SHP77 treated with DMSO at 0.1 percent for 48 hours (cell line): Measurements from ENCODE around the gene KIF26A.

ENCODE experiments used
- DNase-seq: peaks from one replicate; lab custom pipeline; 2025; lab: John Stamatoyannopoulos, UW

The KIF26A gene

DNA sequence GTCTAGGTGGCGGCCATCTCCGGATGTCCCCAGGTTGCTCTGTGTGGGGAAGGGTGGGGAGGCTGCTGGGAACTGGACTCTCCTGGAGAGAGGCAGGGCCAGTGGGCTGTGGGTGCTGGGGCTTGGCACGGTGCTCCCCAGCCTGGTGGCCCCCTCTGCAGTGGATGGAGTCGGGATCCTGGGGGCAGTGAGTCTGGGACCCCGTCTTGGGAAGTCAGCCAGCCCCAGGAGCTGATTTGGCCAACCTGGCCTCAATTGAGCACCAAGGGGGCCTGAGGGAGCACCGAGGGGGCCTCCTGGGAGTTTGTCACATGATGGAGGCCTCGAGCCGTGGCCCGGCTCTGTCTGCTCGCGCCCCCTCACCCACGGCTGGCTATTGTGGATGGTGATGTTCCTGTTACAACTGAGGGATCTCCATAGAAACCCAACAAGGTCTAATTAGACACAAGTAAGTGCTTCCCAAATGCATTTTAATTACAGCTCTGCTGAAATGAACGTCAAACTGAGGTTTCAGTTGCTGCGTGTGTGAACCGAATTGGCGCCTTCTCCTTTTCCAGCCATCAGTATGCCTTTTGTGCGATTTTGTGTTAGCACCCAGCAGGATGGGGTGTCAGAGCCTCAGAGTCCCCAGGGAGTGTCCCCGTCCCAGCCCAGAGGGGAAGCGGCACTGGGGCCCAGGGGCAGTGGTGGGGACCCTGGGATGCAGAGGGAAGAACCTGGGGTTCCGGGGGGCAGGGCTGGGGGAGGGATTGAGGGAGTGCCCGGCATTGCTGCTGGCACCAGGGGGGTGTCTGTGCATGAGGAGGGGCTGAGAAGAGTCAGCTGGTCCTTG is 71.8 kb downstream of the KIF26A start:
- DNase-seq, result no peak

DNA sequence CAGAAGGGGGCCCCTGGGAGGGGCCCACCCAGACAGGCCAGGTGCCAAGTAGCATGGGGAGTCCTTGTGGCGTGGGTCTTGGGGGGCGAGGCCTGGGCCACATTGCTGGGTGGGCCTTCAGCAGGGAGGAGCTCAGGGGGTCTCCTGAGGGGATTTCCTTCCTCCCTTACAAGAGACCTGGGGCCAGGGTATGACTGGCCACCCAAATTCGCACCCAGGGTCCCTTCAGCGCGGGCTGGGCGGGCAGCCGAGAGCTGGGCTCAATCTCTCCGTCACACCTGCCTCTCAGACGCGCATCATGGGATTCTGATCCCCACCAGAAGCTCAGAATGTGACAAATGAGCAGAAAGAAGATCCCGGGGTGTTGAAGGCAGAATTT is 72.4 kb downstream of the KIF26A start:
- no peak for DNase-seq

DNA sequence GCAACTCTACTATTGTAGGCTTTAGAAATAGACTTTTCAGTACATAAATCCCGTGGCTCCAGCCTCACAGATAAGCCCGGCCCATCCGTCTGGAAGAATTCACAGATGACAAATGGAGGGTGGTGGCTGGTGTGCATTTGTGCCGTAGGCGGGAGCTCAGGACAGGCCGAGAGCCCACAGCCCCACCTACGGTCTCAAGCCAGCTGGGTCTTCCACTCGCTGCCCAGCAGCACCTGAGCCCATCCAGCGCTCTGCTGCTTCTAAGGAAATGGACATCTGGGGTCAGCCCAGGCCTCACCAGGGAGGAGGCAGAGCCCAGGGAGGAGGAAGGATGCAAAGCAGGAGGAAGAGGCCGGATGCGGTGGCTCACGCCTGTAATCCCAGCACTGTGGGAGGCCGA is 72.8 kb downstream of the KIF26A start:
- DNase-seq, result no peak

DNA sequence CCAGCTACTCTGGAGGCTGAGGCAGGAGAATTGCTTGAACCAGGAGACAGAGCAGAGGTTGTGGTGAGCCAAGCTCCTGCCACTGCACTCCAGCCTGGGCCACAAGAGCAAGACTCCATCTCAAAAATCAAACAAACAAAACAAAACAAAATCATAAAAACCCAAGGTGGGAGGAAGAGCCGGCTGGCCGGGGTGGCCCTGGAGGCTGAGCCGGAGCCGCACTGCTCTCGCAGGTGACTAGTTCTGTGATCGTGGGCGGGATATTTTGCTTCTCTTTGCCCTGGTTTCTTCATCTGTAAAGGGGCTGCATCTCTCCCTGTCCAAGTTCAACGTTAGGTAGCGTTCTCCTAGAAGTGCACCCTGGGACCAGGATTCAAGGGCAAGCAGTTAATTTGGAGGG is 73.4 kb downstream of the KIF26A start:
- DNase-seq, result no peak

DNA sequence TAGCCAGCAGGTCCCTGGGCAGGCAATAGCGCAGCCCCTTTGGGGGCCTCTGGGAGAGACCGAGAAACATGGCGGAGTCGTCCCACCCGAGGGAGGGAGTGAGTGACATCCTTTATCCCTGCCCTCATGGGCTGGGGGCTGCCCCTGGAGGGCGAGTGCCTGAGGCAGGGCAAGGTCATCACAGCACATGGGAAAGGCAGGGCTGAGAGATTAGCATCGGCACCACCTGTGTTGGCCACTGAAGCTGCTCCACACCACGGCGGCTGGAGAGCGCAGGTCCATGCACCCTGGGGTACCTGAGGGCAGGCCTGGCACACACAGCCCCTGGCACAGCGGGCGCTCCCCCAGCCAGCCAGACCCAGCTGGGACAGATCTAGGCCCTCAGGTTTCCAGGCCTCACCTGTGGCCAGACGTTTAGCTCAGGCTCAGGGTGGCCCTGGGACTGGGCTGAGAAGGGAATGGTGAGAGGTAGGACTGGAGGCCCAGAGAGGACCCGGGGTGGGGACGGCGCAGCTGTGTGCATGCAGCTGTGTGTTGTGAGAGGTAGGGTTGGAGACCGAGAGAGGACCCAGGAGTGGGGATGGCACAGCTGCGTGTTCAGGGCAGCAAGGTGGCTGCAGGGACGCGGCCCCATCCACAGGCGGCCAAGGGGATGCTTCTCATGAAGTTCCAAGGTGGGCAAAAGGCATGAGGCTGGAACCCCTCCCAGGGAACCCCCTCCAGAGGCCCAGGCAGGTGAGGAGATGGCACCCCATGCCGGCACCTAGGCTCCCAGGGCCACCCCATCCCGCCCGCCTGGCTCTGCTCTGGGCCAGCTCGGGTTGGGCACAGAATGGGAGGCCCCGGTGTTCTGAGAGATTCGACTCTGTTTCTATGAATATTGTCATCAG is 74.1 kb downstream of the KIF26A start:
- DNase-seq, result no peak

DNA sequence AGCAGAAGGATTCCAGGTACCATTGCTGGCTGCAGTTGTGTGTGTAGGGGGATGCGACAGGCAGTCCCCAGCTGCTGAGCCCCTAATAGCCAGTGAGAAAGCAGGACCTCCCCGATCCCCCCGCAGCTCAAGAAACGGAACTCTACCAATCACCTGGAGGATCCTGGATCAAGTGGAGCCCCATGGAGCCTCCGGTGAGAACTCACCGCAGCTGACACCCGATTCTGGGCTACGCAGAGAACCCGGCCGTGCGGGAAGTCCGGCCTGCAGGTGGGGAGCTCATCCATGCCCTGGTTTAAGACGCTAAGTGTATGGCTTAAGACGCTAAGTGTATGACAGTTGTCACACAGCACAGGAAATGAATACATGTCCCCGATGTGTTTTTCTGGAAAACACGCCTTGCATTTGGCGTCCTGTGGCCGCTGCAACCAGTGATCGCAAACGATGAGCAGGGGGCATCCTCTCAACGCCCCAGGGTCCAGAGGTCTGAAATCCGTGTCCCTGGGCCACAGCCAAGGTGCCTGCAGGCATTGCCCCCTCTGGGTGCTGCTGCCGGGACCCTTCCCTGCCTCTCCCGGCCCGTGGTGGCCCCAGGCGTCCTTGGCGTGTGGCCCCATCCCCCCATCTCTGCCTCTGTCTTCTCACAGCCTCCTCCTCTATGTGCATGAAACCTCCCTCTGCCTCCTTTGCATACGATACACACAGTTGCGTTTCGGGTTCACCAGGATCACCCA is 75.1 kb downstream of the KIF26A start:
- DNase-seq, result no peak

DNA sequence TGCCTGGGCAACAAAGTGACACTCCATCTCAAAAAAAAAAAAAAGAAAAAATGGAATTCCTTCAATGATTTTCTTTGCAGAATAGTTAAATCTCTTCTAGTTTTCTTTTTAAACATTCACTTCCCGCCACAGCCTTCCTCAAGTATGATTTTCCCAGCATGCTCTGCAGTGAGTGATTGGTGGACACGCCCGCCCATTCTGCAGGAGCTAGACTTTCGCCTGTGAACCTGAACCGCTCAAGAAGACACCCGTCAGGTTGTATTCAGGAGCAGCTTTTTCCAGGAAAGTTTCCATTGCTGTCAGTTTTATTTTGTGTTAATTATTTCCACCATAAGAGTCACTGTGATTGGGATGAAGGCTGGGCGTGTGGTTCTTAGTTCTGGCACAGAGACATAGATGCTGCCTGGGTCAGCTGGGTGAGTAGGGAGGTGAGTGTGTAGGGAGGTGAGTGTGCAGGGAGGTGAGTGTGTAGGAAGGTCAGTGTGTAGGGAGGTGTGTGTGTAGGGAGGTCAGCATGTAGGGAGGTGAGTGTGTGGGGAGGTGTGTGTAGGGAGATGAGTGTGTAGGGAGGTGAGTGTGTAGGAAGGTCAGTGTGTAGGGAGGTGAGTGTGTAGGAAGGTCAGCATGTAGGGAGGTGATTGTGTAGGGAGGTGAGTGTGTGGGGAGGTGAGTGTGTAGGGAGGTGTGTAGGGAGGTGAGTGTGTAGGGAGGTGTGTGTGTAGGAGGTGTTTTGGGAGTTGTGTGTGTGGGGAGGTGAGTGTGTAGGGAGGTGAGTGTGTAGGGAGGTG is 76.2 kb downstream of the KIF26A start:
- no peak for DNase-seq

DNA sequence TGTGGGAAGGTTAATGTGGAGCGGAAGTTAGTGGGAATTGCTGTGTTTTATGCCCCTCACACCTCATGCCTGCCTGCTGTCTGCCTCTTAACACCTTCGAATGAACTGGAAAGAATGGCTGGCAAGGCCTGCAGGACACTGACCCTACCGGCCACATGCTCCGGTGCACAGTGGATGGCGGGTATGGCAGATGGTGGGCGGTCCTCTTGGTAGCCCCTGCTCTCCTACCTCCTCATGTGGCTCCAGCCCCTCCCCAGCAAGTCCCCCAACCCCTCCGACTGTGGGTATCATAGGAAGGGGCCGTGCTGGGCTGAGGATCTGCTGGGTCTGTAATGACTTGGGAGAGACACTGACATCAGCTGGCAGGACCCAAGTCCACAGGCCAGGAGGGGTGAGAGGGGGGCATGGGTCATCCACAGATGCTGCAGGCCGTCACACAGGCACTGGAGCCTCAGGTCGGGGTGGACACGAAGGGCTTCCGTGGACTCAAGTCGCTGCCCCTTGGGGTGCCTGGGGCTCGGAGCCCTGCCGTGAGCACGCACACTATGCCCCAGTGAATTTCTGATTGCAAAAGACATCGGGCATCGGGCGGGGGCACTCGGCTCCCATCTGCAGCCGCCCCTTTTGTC is 77.4 kb downstream of the KIF26A start:
- no peak for DNase-seq

DNA sequence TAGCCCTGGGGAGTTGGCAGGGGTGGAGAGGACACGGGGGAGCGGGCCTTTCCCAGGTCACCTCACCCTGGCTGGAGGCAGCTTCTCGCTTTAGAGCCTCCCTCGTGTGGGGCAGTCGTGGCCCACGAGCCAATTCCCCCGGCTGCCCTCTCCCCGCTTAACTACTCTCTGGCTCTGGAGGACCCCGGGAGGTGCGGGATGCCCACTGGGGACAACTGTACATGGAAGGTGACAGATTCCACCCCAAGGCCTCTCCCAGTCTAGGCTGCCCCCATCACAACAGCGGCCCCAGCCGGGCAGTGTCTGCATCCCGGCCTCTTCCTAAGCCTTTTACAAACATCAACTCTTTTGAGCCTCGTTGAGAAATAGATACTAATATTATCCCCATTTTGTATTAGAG is 78.1 kb downstream of the KIF26A start:
- DNase-seq, result no peak

DNA sequence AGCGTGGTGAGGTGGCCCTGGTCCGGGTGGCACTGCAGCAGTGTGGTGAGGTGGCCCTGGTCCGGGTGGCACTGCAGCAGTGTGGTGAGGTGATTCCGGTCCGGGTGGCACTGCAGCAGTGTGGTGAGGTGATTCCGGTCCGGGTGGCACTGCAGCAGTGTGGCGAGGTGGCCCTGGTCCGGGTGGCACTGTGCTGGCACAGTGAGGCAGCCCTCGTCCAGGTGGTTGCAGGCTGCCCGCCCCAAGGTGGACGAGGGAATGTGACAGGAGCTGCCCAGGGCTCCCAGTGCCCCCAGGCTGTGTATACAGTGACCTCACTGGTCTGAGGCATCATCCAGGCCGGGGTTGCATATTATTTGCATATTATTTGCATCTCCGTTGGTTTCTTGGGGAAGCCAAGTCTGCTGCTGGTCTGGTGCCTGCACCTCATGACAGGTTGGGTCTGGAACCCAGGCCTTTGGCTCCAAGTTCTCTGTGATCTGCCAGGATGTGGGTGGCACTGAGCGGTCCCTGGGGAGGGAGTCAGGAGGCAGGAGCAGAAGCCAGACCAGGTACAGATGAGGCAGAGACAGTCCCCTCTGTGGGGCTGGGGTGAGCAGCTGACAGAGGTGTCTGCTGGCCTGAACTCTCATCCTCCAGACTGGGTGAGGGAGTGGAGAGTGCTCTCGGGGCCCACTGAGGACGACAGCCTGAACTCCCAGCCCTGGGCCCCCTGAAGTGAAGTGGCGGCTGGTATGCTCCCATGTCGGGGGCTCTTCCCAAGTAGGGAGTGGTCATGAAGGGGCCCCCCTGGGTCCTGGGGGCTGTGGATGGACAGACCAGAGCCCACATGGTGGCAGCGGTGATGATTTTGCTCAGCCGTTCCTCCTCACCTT is 79.3 kb downstream of the KIF26A start:
- no peak for DNase-seq

DNA sequence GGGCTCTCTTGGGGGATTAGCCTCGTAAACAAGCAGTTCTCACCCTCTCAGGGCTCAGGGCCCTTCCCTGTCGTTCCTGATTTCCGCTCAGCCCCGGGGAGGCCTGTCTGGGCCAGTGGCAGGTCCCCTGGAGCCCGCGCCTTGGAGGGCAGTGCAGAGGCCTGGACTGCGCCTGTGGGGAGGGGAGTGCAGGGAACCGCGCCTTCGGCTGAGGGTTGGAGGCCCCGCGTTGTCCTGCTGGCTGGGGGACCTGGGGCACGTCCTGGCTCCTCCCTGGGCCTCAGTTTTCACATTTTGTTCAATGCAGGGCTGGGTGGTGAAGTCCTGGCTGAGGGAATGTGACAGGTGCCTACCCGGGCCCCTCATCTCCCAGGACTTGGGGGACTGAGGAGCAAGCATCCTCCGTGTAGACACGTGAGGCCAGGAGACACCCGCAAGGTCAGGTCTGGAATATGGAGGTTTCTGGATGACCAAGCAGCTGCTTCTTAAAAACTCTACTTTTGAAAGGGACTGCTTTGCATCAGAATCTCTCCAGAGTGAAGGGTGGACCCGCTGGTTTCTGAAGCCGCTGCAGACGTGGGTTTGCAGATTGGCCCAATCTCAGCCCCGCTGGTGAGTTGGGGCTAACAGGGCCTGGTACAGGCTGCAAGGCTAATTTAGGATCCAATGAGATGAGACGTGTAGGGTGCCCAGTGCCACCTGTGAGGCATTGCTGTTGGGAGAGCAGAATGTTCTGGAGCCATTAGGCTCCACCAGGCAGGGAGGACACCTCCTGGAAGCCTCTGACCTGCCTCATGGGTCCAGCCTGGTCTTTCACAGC is 80.2 kb downstream of the KIF26A start:
- DNase-seq, result no peak

DNA sequence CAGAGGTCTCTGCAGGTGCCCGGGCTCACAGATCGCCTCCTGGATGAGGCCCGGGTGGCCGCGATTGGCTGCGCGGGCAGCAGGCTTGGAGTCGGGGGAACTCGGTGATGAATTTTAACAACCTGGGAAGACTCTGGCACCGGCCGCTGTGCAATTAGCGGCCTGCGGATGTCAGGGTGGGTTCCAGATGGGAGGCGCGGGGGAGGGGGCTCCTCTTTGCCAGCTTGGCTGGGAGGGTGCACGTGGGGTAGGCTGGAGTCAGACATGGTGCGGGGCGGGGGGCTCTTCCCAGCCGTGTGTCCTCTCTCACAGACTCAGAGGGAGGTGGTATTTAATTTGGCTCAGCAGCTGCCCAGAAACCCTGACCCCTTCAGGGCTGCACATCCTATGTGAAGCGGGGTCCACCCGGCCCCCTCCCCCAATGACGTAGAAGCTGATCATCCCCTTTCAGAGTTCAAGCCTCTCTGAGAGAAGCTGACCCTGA is 81.4 kb downstream of the KIF26A start:
- DNase-seq, result no peak

DNA sequence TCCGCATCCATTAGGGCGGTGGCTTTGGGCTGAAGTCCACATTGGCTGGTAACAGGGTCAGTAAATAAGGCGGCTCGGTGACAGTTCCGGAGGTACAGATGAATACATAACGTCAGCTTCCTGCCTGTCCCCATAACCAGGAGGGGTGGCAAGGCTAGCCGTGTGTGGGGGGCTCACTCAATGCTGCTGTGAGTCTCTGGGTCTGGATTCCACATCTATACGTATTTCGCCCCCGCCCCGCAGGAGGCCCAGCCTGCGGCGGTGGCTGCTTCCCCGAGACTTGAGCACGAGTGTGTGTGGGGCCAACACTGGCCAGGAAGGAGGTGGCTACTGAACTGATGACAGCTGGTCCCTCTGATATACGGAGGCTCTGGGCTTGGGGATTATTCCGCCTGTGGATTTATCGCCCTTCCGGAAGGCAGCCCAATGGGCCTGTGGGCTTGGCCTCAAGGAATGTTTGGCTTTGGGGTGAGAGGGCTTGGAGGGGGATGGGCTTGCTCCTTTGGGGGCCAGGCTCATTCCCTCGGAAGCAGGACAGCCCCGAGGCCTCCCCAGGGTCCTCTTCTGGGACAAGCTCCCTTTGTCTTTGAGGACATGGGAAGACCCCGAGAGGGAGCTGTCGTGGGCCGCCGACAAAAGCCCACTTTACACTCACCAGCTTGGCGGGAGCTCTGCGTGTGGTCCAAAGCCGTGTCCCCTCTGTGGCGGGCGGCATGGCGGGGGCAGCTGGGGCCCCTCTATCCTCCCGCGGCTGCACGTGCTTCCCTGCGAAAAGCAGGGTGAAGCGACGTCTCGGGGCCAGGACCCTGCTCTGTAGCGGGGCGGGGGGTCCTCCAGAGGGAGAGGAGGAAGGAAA is 82.1 kb downstream of the KIF26A start:
- DNase-seq, result peak; percentile 85

DNA sequence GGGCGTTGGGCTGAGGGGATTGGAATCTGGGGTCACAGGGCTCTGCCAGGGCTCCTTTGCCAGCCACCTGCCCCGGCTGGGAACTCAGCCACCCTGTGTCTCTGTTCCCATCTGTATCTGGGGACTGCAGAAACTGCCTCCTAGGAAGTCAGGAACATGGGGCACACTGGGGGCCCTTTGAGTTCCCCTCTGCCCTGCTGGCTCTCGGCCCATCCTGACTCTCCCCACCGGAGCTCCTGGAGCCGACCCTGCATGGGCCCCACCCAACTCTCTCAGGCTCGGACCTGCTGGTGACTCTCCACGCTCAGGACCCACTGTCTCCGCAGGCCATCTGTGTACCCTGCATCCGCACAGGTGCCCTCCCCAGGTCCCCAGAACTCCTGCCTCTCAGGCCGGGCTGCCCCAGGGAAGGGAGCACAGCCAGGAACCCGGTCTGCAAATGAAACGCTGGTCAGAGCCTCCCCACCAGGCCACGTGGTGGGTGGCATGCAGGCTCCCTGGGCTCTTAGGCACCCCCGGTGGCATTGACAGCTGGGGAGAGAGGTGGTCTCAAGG is 82.8 kb downstream of the KIF26A start:
- no peak for DNase-seq

DNA sequence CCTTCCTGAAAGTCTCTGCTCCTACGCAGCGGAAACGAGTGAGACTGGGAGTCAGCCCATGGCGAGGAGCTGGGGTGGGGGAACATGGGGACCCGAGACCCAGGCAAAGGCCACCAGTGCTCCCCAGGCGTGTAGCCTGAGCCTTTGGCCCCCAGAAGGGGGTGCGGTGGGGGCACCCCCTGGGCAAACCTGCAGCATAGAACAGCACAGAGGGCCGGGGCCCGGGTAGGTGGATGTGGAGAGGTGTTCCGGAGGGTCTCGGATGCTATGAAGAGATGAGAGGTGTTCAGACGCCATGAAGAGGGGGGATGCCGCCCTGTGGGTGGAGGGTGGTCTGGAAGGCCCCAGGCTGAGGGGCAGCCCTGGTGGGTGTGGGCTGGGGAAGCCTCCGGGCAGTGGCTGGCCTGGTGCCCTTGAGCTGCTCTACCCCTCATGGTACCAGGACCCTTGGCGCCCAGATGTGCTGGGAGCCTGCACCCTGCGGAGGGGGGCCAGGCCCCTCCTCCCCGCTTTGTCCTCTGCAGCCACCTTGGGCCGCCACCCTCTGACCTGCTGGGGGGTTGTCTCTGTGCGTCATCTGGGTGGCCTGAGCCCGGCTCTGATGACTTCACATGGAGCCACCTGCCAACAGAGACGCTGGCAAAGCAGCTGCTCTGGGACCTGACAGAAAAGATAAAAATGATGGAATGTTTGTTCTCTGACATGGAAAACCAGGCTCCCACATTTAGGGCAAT is 83.4 kb downstream of the KIF26A start:
- DNase-seq, result peak; percentile 85

DNA sequence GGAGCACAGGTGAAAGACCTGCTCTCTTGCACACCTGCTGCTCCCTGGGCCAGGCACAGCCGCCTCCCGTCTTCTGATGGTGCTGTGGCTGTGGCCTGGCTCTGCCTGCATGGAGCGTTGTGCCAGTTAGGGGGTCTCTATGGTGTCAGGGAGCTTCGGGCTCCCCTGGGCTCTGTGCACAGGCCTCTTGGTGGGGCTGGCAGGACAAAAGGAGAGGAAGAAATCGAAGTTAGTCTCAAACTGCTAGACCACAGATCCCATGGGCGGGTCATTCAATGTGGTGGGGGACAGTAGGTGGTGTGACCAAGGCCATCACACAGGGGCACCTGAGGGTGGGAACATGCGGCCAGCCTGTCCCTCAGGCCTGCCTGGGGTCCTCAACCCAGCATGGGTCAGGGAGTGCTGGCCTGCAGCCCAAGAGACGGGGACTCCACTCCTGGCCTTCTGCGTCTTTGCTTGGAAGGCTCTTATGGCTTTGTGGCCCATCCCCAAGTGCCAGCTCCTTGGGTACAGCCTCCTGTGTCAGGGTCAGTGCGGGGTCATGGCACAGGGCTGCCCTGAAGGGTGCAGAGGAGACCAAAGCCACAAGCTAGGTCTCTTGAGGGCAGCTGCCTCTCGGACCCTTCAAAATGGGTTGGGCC is 84.1 kb downstream of the KIF26A start:
- no peak for DNase-seq
